Stimulated activated CD8-positive, alpha-beta memory T cell treated with anti-CD3 and anti-CD28 coated beads, Interleukin-15, amount 100 ng/mL, for 24 hours (primary cell): Measurements from ENCODE around the gene F2.

Source experiments
- DNase-seq: peaks from one replicate; pipeline ENCODE4 v3.0.0-alpha.2; 2020; ENCODE audit warnings: low read depth

F2 gene

DNA sequence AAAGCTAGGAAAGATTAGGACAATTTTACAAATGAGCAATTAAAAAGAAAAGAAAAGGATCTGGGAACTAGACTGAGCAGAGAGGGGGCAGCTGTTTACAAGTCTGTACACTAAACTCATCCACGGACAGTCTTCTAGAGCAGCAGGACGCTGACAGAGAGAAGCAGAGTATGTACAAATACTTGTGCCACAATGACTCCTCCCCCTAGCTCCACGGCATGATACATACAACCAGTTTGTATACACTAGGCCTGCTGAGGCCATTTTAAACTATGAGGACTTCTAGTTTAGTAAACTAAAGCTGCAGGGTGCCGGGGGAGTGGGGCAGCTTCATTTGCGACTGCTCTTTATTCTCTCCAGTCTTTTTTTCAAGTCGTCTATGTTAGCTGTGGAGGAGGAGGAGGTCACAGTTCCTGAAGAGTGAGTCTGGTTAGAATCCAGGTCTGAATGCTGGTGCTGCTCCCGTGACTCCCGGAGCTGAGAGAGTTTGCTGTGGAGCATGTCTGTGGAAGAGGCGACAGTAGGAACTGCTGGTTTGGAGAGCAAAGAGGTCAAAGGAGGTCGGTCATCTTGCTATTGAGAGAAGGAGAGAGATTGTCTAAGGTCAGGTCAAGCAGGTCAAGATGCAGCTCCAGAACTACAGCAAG is 24.8 kb downstream of the F2 start:
- no peak for DNase-seq

DNA sequence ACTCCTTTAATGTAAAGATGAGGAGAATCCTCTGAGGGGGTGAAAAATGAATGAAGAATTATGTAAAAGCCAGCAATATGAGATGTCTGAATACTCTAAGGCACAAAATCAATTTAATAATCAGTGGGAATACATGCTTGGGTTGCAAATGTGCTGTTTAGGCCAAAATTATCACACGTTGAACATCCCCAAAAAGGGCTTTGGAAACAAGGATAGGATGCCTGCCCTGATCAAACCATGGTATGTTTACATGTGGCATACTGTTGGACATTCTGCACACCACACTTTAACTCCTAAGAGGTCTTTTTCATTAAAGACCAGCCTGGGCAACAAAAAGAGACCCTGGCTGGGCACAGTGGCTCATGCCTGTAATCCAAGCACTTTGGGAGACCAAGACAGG is 26.3 kb downstream of the F2 start:
- no peak for DNase-seq

DNA sequence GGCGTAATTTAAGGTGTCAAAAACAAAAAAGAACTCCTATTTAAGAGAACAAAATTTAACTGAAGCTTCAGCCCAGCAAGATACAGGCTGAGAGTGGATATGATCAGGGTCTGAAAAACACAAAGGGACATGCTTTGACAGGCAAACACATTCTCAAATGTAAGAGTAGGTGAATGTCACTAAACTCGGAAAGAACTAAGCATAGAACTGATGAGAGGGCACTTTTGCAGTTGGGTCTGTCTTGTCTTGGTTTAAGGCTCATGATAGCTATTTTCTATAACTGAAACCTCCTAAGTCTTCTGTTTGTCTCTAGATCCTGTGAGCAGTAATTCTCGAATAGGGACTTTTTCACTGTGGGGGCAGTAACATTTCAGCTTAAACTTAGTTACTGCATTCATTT is 27.0 kb downstream of the F2 start:
- no peak for DNase-seq

DNA sequence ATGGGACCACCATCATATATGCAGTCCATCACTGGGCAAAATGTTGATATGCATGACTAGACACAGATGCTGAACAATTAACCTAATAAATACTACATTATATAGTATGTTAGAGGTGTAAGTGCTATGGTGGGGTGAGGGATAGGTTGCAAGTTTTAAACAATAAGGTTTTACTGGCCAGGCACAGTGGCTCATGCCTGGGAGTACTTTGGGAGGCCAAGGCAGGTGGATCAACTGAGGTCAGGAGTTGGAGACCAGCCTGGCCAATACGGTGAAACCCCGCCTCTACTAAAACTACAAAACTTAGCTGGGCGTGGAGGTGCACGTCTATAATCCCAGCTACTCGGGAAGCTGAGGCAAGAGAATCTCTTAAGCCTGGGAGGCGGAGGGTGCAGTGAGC is 28.1 kb downstream of the F2 start:
- no peak for DNase-seq

DNA sequence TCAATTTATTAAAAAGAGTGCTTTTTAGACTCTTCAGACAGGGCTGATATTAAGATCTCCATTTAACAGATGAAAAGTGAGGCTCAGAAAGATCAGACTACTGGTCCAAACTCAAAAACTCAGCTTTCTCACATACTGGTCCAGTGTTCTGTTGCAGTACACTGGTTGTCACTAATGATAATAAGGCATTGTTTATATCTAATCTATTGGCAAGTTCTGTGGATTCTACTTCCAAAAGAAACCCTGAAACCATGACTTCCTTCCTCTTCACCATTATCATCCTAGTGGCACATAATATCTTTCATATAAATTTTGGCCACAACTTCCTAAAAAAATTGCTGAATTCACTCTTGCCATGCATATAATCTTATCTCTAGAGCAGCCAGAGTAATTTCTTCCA is 36.9 kb downstream of the F2 start:
- DNase-seq: no peak

DNA sequence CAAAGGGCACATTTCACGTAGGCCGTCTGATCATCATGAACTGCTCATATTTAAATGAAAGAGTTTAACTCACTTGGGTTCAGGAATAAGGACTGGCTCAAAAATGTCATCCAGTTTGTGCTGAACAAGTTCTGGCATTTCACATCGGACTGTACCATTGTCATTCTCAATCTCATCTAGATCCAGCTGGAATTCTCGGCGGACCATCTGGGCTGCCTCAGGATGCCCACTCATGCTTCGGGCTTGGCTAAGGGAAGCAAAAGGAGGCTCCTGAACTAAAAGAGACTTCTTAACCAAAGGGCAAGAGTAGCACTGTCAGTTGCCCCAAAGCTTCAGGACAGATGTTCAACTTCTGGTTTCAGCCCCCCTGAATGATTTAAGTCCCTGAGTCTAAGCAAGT is 40.2 kb downstream of the F2 start:
- no peak for DNase-seq

DNA sequence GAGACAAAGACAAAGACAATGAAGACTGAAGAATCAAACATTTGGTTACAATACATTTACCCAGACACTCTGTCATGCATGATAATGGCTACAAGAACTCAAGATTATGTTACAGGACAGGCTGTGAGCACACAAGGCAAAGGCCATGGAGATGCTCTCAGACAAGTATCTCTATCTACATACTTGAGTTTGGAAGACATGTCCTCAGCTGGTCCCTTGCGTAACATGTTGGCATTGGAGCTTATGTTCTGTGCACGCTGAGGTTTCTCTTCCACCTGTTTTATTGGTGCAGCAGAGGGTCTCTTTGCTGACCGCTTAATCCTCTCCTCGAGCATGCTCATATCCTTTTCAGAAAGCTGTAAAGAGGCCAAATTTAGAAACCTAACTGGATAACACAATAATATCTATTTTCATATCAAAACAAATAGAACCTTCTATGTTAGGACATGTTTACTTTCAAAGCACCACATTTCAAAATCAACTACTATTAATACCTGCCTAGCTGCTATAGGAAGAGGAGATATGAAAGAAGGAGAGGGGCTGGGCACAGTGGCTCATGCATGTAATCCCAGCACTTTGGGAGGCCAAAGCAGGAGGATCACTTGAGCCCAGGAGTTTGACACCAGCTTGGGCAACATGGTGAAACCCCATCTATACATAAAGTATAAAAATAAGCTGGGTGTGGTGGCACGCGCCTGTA is 41.6 kb downstream of the F2 start:
- DNase-seq: no peak

DNA sequence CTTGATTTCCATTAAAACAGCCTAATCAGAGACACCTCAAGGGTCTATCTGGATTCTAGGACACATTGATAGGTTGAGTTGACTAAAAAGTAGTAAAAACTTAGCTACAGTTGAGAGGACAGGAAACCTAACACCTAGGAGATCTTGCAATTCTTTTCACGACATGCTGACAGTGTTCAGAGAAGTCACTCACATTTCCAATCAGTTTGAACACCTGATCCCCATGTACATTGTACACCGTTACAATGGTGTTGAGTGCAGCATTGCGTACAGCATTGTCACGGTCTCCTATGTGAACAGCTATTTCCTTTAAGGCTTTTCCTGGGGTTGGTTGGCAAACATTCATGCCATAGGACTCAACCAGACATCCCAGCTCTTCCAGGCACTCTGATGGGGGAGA is 42.8 kb downstream of the F2 start:
- no peak for DNase-seq

DNA sequence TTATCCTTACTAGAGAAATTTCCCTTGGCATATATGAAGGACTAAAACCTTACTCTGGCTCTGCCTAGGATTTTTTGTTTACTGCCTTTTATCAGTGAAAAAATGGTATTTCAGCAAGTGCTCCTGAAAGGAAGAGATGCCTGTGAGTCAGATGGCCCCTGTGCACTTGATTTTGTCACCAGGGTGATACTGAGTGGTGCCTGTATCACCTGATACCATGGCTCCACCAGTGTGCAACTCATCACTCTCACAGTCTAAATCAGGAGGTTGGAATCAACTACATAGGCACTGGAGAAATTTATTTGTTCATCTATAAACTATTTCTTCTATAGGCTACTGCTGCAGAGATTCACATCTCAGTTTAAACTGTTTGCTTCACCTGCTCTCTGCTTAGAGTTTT is 43.2 kb downstream of the F2 start:
- DNase-seq: no peak

DNA sequence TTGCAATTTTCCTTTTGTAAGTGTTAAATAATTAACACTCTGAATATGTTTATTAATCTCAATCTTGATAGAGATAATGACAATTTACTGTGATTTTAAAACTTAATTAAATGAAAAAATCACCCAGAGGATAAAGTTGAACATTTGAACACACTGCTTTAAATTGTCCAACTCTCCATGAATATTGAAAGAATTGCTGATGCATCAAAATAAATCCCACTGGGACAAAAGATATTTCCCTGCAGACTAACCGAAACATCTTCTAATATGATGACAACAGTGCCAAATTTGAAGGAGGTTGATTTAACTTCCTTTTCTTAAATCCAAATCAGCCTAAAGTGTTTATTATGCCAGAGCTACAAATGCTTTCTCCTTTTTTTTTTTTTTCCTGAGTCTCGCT is 47.6 kb downstream of the F2 start:
- no peak for DNase-seq

DNA sequence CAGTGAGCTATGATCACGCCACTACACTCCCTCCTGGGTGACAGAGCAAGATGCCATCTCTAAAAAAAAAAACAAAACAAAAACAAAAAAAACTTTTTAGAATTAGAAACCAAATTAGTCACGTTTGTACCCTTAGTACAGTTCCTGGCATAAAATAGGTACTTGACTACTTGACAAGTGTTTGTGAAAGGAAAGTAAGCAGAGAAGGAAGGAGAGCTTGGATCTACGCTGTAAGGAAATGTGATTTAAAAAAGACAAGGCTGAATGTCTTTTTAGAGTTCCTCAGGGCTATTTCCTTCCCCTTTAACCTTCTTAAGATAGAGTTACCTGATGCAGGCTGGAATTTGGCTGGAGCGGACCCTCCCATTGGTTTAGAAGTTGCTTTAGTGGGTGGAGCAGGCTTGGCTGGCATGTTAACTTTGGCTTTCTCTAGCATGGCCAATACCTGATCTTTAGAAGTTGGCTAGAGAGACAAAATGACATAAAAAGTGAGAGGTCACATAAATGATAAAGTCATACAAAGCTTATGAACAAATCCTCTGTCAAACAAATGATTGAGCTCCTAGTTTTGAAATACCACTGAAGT is 50.7 kb downstream of the F2 start:
- no peak for DNase-seq

DNA sequence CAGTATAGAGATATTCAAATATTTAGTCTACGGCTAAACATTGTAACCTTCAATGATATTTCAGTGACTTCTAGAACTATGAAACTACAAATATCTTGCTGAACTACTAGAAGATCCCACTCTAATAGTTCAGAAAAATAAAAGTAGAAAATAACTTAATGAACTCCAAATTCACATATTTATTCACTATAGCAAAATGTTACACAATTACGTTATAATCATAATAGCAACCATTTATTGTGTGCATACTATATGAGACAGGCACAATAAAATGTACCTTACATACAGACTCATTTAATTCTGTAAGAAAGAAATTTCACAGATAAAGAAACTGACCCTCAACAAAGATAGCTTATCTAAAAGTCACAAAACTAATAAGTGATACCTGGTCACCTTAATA is 57.9 kb downstream of the F2 start:
- no peak for DNase-seq

DNA sequence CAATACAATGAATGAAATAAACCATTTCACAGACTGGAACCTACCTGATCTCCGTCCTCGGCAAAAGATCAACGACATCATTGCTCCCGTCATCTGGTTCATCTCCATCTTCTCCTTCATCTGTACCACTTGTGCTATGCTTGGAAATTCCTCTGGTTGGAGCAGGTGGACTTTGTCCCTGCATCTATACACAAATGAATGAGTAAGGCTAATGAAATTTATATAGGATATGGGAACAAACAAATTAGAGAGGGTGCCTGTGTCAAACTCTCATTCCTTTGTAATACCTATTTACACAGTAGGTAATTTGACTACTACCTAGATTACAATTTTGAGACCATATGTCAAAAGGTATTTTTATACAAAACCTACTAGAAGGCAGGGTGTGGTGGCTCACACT is 59.4 kb downstream of the F2 start:
- no peak for DNase-seq
